ENCODE data around the gene APLP2.
A peak's percentile ranks its signal among the peaks of the same experiment; 100 is the strongest.

The APLP2 gene

DNA sequence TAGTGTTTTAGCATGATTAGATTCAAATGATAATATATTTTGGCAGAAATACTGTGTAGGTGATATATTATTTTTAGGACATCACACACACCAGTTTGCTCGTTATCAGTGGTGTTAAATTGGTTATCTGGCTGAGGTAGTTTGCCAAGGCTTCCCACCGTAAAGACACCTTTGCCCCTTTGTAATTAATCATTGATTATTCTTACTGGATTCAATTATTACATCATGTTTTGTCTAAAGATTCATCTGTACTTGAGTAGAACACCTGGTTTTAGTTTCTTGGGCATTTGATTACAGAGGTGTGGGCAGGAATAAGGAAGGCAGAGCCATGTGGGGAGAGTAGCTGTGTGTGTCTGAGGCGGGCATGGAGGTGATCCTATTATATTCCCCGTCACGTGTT is 50.4 kb downstream of the APLP2 start:
- TF ChIP-seq, protein P1, sequence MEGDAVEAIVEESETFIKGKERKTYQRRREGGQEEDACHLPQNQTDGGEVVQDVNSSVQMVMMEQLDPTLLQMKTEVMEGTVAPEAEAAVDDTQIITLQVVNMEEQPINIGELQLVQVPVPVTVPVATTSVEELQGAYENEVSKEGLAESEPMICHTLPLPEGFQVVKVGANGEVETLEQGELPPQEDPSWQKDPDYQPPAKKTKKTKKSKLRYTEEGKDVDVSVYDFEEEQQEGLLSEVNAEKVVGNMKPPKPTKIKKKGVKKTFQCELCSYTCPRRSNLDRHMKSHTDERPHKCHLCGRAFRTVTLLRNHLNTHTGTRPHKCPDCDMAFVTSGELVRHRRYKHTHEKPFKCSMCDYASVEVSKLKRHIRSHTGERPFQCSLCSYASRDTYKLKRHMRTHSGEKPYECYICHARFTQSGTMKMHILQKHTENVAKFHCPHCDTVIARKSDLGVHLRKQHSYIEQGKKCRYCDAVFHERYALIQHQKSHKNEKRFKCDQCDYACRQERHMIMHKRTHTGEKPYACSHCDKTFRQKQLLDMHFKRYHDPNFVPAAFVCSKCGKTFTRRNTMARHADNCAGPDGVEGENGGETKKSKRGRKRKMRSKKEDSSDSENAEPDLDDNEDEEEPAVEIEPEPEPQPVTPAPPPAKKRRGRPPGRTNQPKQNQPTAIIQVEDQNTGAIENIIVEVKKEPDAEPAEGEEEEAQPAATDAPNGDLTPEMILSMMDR (IDR thresholded peaks at IDR 0.05; ENCODE audit: low read depth, low read length, missing control alignments), result no peak
- DNase-seq (ENCODE audit: extremely low read depth, low read depth), result no peak
- no peak overlapping the region for H3K4me3 ChIP-seq (replicated peaks; ENCODE audit: low read depth, low read length)

DNA sequence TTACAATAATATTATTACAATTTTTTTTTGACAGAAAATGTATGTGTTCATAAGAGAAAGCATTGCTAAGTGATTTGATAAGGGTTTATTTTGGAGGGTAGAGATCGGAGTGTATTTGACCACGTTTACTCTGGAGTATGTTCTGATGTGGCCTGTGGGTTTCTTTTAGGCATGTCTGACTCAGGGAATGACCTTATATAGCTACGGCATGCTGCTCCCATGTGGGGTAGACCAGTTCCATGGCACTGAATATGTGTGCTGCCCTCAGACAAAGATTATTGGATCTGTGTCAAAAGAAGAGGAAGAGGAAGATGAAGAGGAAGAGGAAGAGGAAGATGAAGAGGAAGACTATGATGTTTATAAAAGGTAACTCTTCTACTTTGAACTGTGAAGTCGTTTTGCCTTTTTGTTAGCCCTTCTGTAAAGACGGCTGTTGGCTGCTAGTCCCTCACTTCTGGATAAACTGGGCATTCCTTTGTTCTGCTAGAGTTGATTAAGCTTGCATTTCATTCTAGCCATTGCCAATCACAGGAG is 51.8 kb downstream of the APLP2 start:
- TF ChIP-seq, protein P1 (IDR thresholded peaks at IDR 0.05; ENCODE audit: low read depth, low read length, missing control alignments), result no peak
- DNase-seq (ENCODE audit: extremely low read depth, low read depth), result no peak
- H3K4me3 ChIP-seq (replicated peaks; ENCODE audit: low read depth, low read length), result no peak overlapping the region

DNA sequence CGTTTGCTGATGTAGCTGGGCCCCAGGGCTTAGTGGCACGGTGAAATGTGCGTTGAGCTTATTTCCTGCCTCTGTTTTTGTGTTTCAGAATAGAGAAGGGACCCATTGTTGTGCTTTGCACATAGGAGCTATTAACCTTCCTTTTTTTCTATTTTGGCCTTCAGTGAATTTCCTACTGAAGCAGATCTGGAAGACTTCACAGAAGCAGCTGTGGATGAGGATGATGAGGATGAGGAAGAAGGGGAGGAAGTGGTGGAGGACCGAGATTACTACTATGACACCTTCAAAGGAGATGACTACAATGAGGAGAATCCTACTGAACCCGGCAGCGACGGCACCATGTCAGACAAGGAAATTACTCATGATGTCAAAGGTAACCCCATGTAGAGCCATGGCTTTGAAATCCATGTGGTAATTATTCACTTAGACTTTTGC is 52.5 kb downstream of the APLP2 start:
- no peak for DNase-seq (ENCODE audit: extremely low read depth, low read depth)
- no peak overlapping the region for H3K4me3 ChIP-seq (replicated peaks; ENCODE audit: low read depth, low read length)
- TF ChIP-seq, protein P1 (IDR thresholded peaks at IDR 0.05; ENCODE audit: low read depth, low read length, missing control alignments), result no peak

DNA sequence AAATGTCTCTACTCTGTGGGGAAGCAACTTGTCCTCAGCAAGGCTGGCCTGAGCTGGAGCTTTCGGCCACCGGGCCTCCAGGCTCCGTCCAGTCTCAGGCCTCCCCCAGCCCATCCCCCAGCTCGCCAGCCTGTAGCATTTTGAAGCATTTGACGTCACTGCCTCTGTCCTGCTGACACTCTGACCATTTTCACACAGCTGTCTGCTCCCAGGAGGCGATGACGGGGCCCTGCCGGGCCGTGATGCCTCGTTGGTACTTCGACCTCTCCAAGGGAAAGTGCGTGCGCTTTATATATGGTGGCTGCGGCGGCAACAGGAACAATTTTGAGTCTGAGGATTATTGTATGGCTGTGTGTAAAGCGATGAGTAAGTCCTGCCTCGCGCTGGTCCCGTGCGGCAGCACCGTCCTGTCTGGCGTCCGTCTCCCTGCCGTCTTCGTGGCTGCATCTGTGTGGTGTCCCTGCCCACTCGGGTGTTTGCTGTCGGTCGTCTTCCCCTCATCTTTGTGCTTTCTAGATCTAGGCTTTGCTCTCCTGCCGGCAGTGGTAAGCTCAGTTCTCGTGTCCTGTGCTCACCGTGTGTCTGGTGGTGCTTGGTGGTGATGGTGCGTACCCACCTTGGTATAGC is 53.8 kb downstream of the APLP2 start:
- no peak for DNase-seq (ENCODE audit: extremely low read depth, low read depth)
- no peak overlapping the region for H3K4me3 ChIP-seq (replicated peaks; ENCODE audit: low read depth, low read length)
- TF ChIP-seq, protein P1 (IDR thresholded peaks at IDR 0.05; ENCODE audit: low read depth, low read length, missing control alignments), result no peak

DNA sequence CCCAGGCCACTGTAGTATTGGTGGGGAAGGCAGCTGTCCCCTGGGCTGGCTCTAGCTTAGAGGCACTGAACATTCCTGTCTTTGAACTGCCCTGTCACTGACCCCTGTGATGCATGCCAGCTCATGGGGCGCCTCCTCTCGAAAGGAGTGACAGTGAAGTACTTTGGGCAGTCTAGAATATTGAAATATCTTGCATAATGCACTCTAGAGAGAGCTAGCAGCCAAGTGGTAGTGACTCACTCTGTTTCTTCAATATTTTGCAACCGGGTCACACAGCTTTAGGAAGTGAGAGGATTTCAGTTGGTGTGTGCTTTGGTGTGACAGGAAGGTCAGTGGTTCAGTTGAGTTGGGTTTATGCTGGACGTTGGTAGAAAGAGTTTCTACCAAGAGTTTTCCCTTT is 54.4 kb downstream of the APLP2 start:
- DNase-seq (ENCODE audit: extremely low read depth, low read depth), result peak; percentile 32
- TF ChIP-seq, protein P1 (IDR thresholded peaks at IDR 0.05; ENCODE audit: low read depth, low read length, missing control alignments), result no peak
- no peak overlapping the region for H3K4me3 ChIP-seq (replicated peaks; ENCODE audit: low read depth, low read length)

DNA sequence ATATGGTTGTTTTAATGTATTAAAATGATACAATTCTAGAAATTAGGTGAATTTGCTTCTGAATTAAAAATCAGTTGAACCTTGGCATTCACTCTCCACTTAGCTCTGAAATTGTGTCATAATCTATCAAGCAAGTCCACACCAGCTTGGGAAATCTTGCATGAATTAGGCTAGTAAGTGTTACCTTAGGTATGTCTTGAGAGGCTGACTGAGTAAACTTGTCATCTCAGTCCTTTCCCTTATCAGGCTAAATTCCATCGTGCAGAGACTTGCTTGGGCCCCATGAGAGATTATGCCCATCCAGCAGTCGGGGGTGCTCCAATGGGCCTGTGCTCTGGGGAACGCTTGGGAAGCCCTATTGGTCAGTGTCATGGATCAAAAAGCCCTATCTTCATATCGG is 55.9 kb downstream of the APLP2 start:
- no peak overlapping the region for H3K4me3 ChIP-seq (replicated peaks; ENCODE audit: low read depth, low read length)
- TF ChIP-seq, protein P1 (IDR thresholded peaks at IDR 0.05; ENCODE audit: low read depth, low read length, missing control alignments), result no peak
- no peak for DNase-seq (ENCODE audit: extremely low read depth, low read depth)

DNA sequence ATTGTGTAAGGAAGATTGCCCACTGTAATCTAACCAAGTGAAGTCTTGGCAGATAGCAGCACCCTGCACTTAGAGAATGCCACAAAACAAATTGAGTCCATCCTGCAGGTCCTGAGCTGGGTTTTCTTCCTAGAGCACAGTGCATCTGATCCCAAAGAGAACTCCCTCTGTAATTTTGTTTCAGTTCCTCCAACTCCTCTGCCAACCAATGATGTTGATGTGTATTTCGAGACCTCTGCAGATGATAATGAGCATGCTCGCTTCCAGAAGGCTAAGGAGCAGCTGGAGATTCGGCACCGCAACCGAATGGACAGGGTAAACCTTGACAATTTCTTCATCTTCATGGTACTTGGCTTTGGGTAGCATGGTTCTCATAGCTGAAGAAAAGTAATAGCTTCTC is 56.8 kb downstream of the APLP2 start:
- TF ChIP-seq, protein P1 (IDR thresholded peaks at IDR 0.05; ENCODE audit: low read depth, low read length, missing control alignments), result no peak
- H3K4me3 ChIP-seq (replicated peaks; ENCODE audit: low read depth, low read length), result no peak overlapping the region
- DNase-seq (ENCODE audit: extremely low read depth, low read depth), result no peak

All from HFF-Myc (cell line).